ENCODE data around the gene ZDHHC1. TPM values are rescaled to one million over a fixed set of nuclear protein-coding genes. Genes with fewer than 3 reads are reported as not detected.

The ZDHHC1 gene
- total RNA-seq, 5 donors from 2014 or later (not counting 1 experiment from before 2014, with no cell fraction given): 0.26 to 0.85 (median 0.47) TPM; not detected in 1

- DNase-seq (no peak), ATAC-seq (replicated peaks in 1 of 4) (no peak)
- 90% methylated on average over 2 of the region's 2 CpGs for WGBS (ENCODE audit: insufficient coverage)
- no peaks in the 10 kb centered on the region for H3K27me3 Mint-ChIP-seq
- ChIA-PET POLR2A (no interaction called here), CTCF (no interaction called here)
- no peak overlapping the region for H3K27ac Mint-ChIP-seq
- peaks cover 0 to 14% (median 2%) of the 10 kb centered on the region in 3 donors for H3K4me1 Mint-ChIP-seq
- Histone ChIP-seq H3K36me3 (ENCODE audit: control insufficient read depth in 2 of 2, extremely low read depth in 1 of 2, insufficient read depth in 1 of 2, low read length in 1 of 2) (peaks cover 32 to 72% of the 10 kb centered on the region in 2 donors), H3K4me1 (ENCODE audit: control insufficient read depth in 1 of 2, extremely low read depth in 1 of 2, insufficient read depth in 2 of 2, low read length in 2 of 2) (peaks cover 0 to 4% of the 10 kb centered on the region in 2 experiments), H3K27me3 (replicated peaks in 1 of 2; ENCODE audit: control insufficient read depth in 2 of 2, extremely low read depth in 1 of 2, insufficient read depth in 2 of 2, low read length in 1 of 2) (no peaks in the 10 kb centered on the region), H3K4me3 (ENCODE audit: control insufficient read depth in 1 of 2, extremely low read depth in 1 of 2, low read length in 1 of 2) (no peak overlapping the region), H3K9me3 (no peaks in the 10 kb centered on the region), H3K27ac (ENCODE audit: low read length) (no peak overlapping the region)
- H3K36me3 Mint-ChIP-seq: peaks cover 29% of the 10 kb centered on the region
- no peaks in the 10 kb centered on the region for H3K9me3 Mint-ChIP-seq
- no peak overlapping the region for H3K4me3 Mint-ChIP-seq
Measured at GRCh38 chr16:67449336-67449735, 33.1 kb upstream of the ZDHHC1 start.

DNA sequence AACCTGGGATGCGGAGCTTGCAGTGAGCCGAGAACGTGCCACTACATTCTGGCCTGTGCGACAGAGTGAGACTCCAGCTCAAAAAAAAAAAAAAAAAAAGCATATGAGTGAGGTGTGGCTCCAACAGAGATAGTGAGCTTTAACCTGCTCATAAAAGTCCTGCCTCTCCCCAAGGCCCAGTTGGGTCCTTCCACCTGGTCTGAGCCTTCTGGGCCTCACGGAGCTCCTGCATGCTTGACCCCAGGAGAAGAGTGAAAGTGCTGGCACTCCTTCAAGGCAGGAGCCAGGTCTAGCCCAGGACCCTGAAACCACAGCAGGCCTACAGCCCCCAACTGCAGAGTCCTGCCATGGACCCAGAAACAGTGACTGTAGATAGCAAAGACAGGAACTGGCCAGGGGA, 32.3 kb upstream of the ZDHHC1 start:
- no peak overlapping the region for H3K4me3 ChIP-seq (ENCODE audit: control insufficient read depth in 1 of 2, extremely low read depth in 1 of 2, low read length in 1 of 2)
- peaks cover 0 to 4% of the 10 kb centered on the region in 2 experiments for H3K4me1 ChIP-seq (ENCODE audit: control insufficient read depth in 1 of 2, extremely low read depth in 1 of 2, insufficient read depth in 2 of 2, low read length in 2 of 2)
- ChIA-PET CTCF (interaction anchor here (0.6 to 1.4 kb wide), 7 partner anchors 14 to 498 kb away, joined by 3 to 4 read pairs (median 3); no protein-coding TSS in a partner anchor), POLR2A (interaction anchor here in 1 of 2 donors (0.6 kb wide), 1 partner anchor 19 kb away, joined by 5 read pairs; no protein-coding TSS in a partner anchor)
- H3K27ac Mint-ChIP-seq: no peak overlapping the region
- peaks cover 34 to 71% of the 10 kb centered on the region in 2 donors for H3K36me3 ChIP-seq (ENCODE audit: control insufficient read depth in 2 of 2, extremely low read depth in 1 of 2, insufficient read depth in 1 of 2, low read length in 1 of 2)
- peaks cover 0 to 14% (median 2%) of the 10 kb centered on the region in 3 donors for H3K4me1 Mint-ChIP-seq
- H3K9me3 ChIP-seq: no peaks in the 10 kb centered on the region
- DNase-seq (no peak), ATAC-seq (replicated peaks in 1 of 4) (no peak)
- no peak overlapping the region for H3K4me3 Mint-ChIP-seq
- H3K27me3 ChIP-seq (replicated peaks in 1 of 2; ENCODE audit: control insufficient read depth in 2 of 2, extremely low read depth in 1 of 2, insufficient read depth in 2 of 2, low read length in 1 of 2): no peaks in the 10 kb centered on the region
- peaks cover 29% of the 10 kb centered on the region for H3K36me3 Mint-ChIP-seq
- 100% methylated on average over 1 of the region's 5 CpGs for WGBS (ENCODE audit: insufficient coverage)
- no peak overlapping the region for H3K27ac ChIP-seq (ENCODE audit: low read length)
- no peaks in the 10 kb centered on the region for H3K27me3 Mint-ChIP-seq
- H3K9me3 Mint-ChIP-seq: no peaks in the 10 kb centered on the region

- ATAC-seq (replicated peaks in 1 of 4) (peak; percentile 57 to 65 (median 61)), DNase-seq (peak in 28 of 35 experiments; percentile 11 to 61 (median 37))
- H3K4me3 ChIP-seq (ENCODE audit: control insufficient read depth in 1 of 2, extremely low read depth in 1 of 2, low read length in 1 of 2): no peak overlapping the region
- POLR2A ChIA-PET: no interaction called here
- Mint-ChIP-seq H3K9me3 (no peaks in the 10 kb centered on the region), H3K4me1 (peaks cover 0 to 14% (median 0%) of the 10 kb centered on the region in 3 donors), H3K36me3 (peaks cover 27% of the 10 kb centered on the region), H3K27ac (no peak overlapping the region), H3K27me3 (no peaks in the 10 kb centered on the region), H3K4me3 (no peak overlapping the region)
- CTCF ChIA-PET: interaction anchor here (0.5 to 1.4 kb wide), 5 partner anchors 9 to 1967 kb away, joined by 3 to 5 read pairs (median 3); partner anchors contain the start of gene HSD11B2 (in 1 of the 2)
- no peaks in the 10 kb centered on the region for H3K9me3 ChIP-seq
- no peak overlapping the region for H3K27ac ChIP-seq (ENCODE audit: low read length)
- H3K36me3 ChIP-seq (ENCODE audit: control insufficient read depth in 2 of 2, extremely low read depth in 1 of 2, insufficient read depth in 1 of 2, low read length in 1 of 2): peaks cover 34 to 71% of the 10 kb centered on the region in 2 donors
- 56% methylated on average over 2 of the region's 6 CpGs for WGBS (ENCODE audit: insufficient coverage)
- H3K4me1 ChIP-seq (ENCODE audit: control insufficient read depth in 1 of 2, extremely low read depth in 1 of 2, insufficient read depth in 2 of 2, low read length in 2 of 2): peaks cover 0 to 4% of the 10 kb centered on the region in 2 experiments
- no peaks in the 10 kb centered on the region for H3K27me3 ChIP-seq (replicated peaks in 1 of 2; ENCODE audit: control insufficient read depth in 2 of 2, extremely low read depth in 1 of 2, insufficient read depth in 2 of 2, low read length in 1 of 2)
Measured at GRCh38 chr16:67447508-67448076, 31.3 kb upstream of the ZDHHC1 start.

- H3K36me3 Mint-ChIP-seq: peaks cover 25% of the 10 kb centered on the region
- H3K36me3 ChIP-seq (ENCODE audit: control insufficient read depth in 2 of 2, extremely low read depth in 1 of 2, insufficient read depth in 1 of 2, low read length in 1 of 2): peaks cover 33 to 70% of the 10 kb centered on the region in 2 donors
- H3K4me3 Mint-ChIP-seq: no peak overlapping the region
Measured at GRCh38 chr16:67446968-67447507, 30.8 kb upstream of the ZDHHC1 start.

GRCh38 chr16:67445913-67446907, 29.9 kb upstream of the ZDHHC1 start:
- H3K36me3 ChIP-seq (ENCODE audit: control insufficient read depth in 2 of 2, extremely low read depth in 1 of 2, insufficient read depth in 1 of 2, low read length in 1 of 2): peaks cover 26 to 69% of the 10 kb centered on the region in 2 donors
- ATAC-seq (replicated peaks in 1 of 4) (no peak), DNase-seq (no peak)
- H3K9me3 ChIP-seq: no peaks in the 10 kb centered on the region
- H3K27me3 ChIP-seq (replicated peaks in 1 of 2; ENCODE audit: control insufficient read depth in 2 of 2, extremely low read depth in 1 of 2, insufficient read depth in 2 of 2, low read length in 1 of 2): no peaks in the 10 kb centered on the region
- WGBS (ENCODE audit: insufficient coverage): 98% methylated on average over 6 of the region's 12 CpGs
- ChIA-PET CTCF (interaction anchor here (0.5 to 1.0 kb wide), 4 partner anchors 71 to 626 kb away, joined by 3 to 10 read pairs (median 4); no protein-coding TSS in a partner anchor), POLR2A (interaction anchor here in 1 of 2 donors (0.5 kb wide), 1 partner anchor 58 kb away, joined by 4 read pairs; no protein-coding TSS in a partner anchor)
- H3K27ac ChIP-seq (ENCODE audit: low read length): no peak overlapping the region
- Mint-ChIP-seq H3K9me3 (no peaks in the 10 kb centered on the region), H3K4me1 (peaks cover 0 to 12% (median 0%) of the 10 kb centered on the region in 3 donors), H3K27me3 (no peaks in the 10 kb centered on the region), H3K27ac (no peak overlapping the region), H3K36me3 (peaks cover 31% of the 10 kb centered on the region), H3K4me3 (no peak overlapping the region)
- H3K4me3 ChIP-seq (ENCODE audit: control insufficient read depth in 1 of 2, extremely low read depth in 1 of 2, low read length in 1 of 2): no peak overlapping the region
- H3K4me1 ChIP-seq (ENCODE audit: control insufficient read depth in 1 of 2, extremely low read depth in 1 of 2, insufficient read depth in 2 of 2, low read length in 2 of 2): peaks cover 0 to 4% of the 10 kb centered on the region in 2 experiments

More at GRCh38 chr16:67446968-67447507, 30.8 kb upstream of the ZDHHC1 start:
- WGBS (ENCODE audit: insufficient coverage): 100% methylated on average over 3 of the region's 8 CpGs
- Mint-ChIP-seq H3K27me3 (no peaks in the 10 kb centered on the region), H3K27ac (no peak overlapping the region), H3K9me3 (no peaks in the 10 kb centered on the region), H3K4me1 (peaks cover 0 to 14% (median 0%) of the 10 kb centered on the region in 3 donors)
- ATAC-seq (replicated peaks in 1 of 4): no peak
- ChIA-PET CTCF (interaction anchor here (0.5 to 0.7 kb wide), 4 partner anchors 16 to 1967 kb away, joined by 3 read pairs; partner anchors contain the start of gene HSD11B2 (in 1 of the 2)), POLR2A (no interaction called here)
- no peak overlapping the region for H3K27ac ChIP-seq (ENCODE audit: low read length)
- no peak overlapping the region for H3K4me3 ChIP-seq (ENCODE audit: control insufficient read depth in 1 of 2, extremely low read depth in 1 of 2, low read length in 1 of 2)
- DNase-seq: no peak
- no peaks in the 10 kb centered on the region for H3K27me3 ChIP-seq (replicated peaks in 1 of 2; ENCODE audit: control insufficient read depth in 2 of 2, extremely low read depth in 1 of 2, insufficient read depth in 2 of 2, low read length in 1 of 2)
- H3K9me3 ChIP-seq: no peaks in the 10 kb centered on the region
- peaks cover 0 to 4% of the 10 kb centered on the region in 2 experiments for H3K4me1 ChIP-seq (ENCODE audit: control insufficient read depth in 1 of 2, extremely low read depth in 1 of 2, insufficient read depth in 2 of 2, low read length in 2 of 2)
